Glutamatergic neuron (in vitro differentiated cells): ENCODE data around the gene YWHAE. TPM values are rescaled to one million over a fixed set of nuclear protein-coding genes. Genes with fewer than 3 reads are reported as not detected.

Experiments used
- DNase-seq: peaks from one replicate; pipeline ENCODE4 v3.0.0; 2022
- H3K27ac Mint-ChIP-seq: one replicate; pipeline ENCODE4 v1.8.0; 2020; ENCODE audit warnings: mild to moderate bottlenecking, mixed read lengths, inconsistent platforms; ENCODE audit not compliant: unreplicated experiment
- H3K27me3 Mint-ChIP-seq: one replicate; pipeline ENCODE4 v1.8.0; 2020; ENCODE audit warnings: mild to moderate bottlenecking, moderate library complexity, mixed read lengths, inconsistent platforms; ENCODE audit not compliant: unreplicated experiment
- H3K36me3 Mint-ChIP-seq: one replicate; pipeline ENCODE4 v1.8.0; 2020; ENCODE audit warnings: mild to moderate bottlenecking, mixed read lengths, inconsistent platforms; ENCODE audit not compliant: unreplicated experiment
- H3K4me1 Mint-ChIP-seq: one replicate; pipeline ENCODE4 v1.8.0; 2020; ENCODE audit warnings: mild to moderate bottlenecking, low read depth, mixed read lengths, inconsistent platforms; ENCODE audit not compliant: unreplicated experiment
- H3K4me3 Mint-ChIP-seq: one replicate; pipeline ENCODE4 v1.8.0; 2020; ENCODE audit warnings: mild to moderate bottlenecking, mixed read lengths, inconsistent platforms; ENCODE audit not compliant: unreplicated experiment
- H3K9me3 Mint-ChIP-seq: one replicate; pipeline ENCODE4 v1.8.0; 2020; ENCODE audit warnings: mild to moderate bottlenecking, moderate library complexity, mixed read lengths, inconsistent platforms; ENCODE audit not compliant: unreplicated experiment
- total RNA-seq: library from RNA; stranded (reverse); fragmentation: NEBNext Ultra II Directional; extraction: Animal tissue kit (Norgen Biotek cat#: 25700); gene quantifications from one replicate; pipeline ENCODE4 v1.2.1, GENCODE V29; 2021; ENCODE audit not compliant: unreplicated experiment
- TF ChIP-seq, protein P1 (sequence below): fragments of 200-600 bp; sonication (generic); IDR thresholded peaks from one replicate; pipeline ENCODE4 v1.5.0; 2021; ENCODE audit not compliant: partially characterized antibody, unreplicated experiment

The YWHAE gene
- total RNA-seq, 1 donor from 2014 or later: 1,106 TPM

DNA sequence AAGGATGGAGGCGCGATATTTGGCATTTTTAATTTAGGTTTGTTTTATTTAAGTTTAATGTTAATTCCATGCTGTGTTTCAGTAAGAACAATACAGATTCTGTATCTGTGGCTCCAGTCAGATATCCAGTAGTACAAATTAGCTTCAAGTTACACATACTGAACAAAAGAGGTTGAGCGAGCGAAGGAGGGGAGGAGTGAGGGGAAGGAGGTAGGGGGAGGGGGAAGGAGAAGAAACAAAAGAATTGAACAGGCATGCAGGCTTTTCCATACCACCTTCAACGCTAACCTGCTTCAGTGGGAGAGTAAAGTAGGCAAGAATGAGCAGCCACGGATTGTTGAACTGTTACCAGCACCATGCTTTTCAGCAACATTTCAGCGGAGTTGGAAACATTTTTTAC, 55.5 kb downstream of the YWHAE start:
- H3K36me3 Mint-ChIP-seq: peaks cover 4% of the 10 kb centered on the region
- peaks cover 29% of the 10 kb centered on the region for H3K4me1 Mint-ChIP-seq
- TF ChIP-seq, protein P1, sequence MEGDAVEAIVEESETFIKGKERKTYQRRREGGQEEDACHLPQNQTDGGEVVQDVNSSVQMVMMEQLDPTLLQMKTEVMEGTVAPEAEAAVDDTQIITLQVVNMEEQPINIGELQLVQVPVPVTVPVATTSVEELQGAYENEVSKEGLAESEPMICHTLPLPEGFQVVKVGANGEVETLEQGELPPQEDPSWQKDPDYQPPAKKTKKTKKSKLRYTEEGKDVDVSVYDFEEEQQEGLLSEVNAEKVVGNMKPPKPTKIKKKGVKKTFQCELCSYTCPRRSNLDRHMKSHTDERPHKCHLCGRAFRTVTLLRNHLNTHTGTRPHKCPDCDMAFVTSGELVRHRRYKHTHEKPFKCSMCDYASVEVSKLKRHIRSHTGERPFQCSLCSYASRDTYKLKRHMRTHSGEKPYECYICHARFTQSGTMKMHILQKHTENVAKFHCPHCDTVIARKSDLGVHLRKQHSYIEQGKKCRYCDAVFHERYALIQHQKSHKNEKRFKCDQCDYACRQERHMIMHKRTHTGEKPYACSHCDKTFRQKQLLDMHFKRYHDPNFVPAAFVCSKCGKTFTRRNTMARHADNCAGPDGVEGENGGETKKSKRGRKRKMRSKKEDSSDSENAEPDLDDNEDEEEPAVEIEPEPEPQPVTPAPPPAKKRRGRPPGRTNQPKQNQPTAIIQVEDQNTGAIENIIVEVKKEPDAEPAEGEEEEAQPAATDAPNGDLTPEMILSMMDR: no peak

DNA sequence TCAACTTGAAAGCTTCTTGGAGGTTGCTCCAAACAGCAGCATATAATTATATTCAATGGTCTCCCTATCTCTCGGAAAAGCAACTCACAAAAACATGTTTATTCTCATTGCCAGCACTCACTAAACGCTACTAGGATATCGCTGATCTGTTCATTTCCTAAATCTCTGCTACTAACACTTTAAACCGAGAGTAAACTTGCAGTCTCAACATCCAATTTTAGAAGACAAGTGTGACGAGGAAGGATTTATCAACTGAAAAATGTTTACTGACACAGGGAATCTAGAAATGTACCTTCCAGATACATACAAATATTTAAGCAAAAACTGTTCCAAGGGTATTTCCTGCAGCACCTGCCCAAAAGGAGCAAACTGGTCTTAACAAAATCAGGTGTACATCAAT, 56.5 kb downstream of the YWHAE start:
- TF ChIP-seq, protein P1: no peak
- Mint-ChIP-seq H3K36me3 (peaks cover 4% of the 10 kb centered on the region), H3K9me3 (peaks cover 11% of the 10 kb centered on the region), H3K27ac (peak overlapping the region; percentile 56), H3K4me3 (peak overlapping the region; percentile 4), H3K27me3 (peaks cover 4% of the 10 kb centered on the region), H3K4me1 (peaks cover 29% of the 10 kb centered on the region)
- no peak for DNase-seq

More for the DNA sequence above, 55.5 kb downstream of the YWHAE start:
- peaks cover 10% of the 10 kb centered on the region for H3K9me3 Mint-ChIP-seq
- no peak for DNase-seq
- H3K27me3 Mint-ChIP-seq: peaks cover 4% of the 10 kb centered on the region
- H3K4me3 Mint-ChIP-seq: peak overlapping the region; percentile 32
- H3K27ac Mint-ChIP-seq: peak overlapping the region; percentile 88

DNA sequence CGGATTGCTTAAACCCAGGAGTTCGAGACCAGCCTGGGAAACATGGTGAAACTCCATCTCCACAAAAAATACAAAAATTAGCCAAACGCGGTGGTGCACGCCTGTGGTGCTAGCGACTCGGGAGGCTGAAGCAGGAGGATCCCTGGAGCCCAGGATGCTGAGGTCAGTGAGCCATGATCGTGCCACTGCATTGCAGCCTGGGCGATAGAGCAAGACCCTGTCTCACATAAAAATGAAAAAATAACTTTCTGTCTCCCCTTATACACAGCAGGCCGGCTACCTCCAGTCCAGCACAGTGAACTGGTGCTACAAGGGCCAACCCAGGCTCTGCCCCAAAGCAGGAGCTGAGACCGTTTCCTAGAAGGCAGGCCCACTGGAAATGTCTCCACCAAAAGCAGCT, 59.7 kb downstream of the YWHAE start:
- no peak overlapping the region for H3K27ac Mint-ChIP-seq
- DNase-seq: no peak
- peaks cover 8% of the 10 kb centered on the region for H3K27me3 Mint-ChIP-seq
- H3K4me1 Mint-ChIP-seq: peaks cover 14% of the 10 kb centered on the region
- H3K4me3 Mint-ChIP-seq: no peak overlapping the region
- peaks cover 4% of the 10 kb centered on the region for H3K36me3 Mint-ChIP-seq
- TF ChIP-seq, protein P1: no peak
- H3K9me3 Mint-ChIP-seq: peaks cover 10% of the 10 kb centered on the region

DNA sequence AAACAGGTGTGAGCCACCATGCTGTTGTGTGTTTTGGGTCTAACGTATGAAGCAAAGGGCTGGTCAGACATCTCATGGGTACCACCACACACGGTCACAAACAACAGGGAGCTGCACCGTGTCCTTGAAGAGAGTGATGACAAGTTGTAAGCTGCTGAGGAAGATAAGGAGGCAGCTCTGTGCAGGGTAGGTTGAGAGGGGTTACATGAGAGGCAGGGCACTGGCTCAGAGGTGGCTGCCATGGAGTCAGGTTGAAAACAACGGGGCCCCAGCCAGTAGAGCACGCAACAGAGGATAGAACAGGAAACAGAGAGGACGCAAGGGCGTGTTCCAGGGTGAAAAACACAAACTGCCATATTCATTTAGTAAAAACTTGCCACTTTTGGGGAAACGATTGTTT, 68.3 kb downstream of the YWHAE start:
- Mint-ChIP-seq H3K27ac (no peak overlapping the region), H3K9me3 (no peaks in the 10 kb centered on the region), H3K4me1 (peaks cover 4% of the 10 kb centered on the region), H3K36me3 (no peaks in the 10 kb centered on the region), H3K27me3 (peaks cover 4% of the 10 kb centered on the region), H3K4me3 (no peak overlapping the region)
- TF ChIP-seq, protein P1: no peak
- no peak for DNase-seq

DNA sequence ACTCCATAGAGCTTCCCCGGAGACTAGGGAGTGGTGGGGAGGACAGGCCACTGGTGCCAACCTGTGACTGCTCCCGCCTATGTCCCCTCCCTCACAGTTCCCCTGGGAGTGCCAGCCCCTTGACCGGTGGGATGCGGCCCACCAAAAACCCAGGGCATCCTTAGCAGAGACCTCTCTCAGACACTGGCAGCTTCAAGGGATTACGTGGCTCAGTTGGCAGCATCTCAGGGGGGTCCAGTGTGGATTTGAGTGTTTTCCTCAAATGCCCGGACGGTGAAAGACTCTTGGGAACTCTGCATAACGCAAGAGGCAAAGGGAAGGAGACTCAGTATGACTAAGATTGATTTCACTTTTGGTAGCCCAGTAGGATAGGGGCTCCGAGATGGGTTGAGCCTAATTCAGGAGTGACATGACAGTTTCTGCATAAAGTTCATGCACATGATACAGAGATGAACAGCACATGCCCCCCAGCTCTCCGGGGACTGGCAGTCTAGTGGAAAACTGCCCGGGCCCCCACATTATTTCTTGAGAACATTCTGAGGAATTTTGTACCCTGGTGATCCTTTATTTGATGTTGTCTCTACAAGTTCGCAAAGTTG, 70.2 kb downstream of the YWHAE start:
- Mint-ChIP-seq H3K9me3 (peaks cover 2% of the 10 kb centered on the region), H3K36me3 (no peaks in the 10 kb centered on the region), H3K4me3 (no peak overlapping the region), H3K27me3 (no peaks in the 10 kb centered on the region), H3K27ac (no peak overlapping the region), H3K4me1 (peaks cover 4% of the 10 kb centered on the region)
- no peak for DNase-seq
- TF ChIP-seq, protein P1: no peak
